Measurements from ENCODE around the gene IL20RA. TPM values are rescaled to one million over a fixed set of nuclear protein-coding genes. Genes with fewer than 3 reads are reported as not detected.

The IL20RA gene
- total and polyA plus RNA-seq, 2 donors (not counting 3 experiments of a cell fraction or from before 2014, with no cell fraction given): not detected

- POLR2A ChIA-PET: no interaction called here
- CTCF ChIA-PET: no interaction called here
- DNase-seq (ENCODE audit: low read depth, low spot score) (no peak), FAIRE-seq (no peak)
- dilution Hi-C loops (cut with MboI; ENCODE audit: extremely low pct_ligation_motif_present, low sequenced_read_pairs): no loop called here
- H3K79me2 ChIP-seq (ENCODE audit: control insufficient read depth, insufficient read depth, low read length): no peaks in the 10 kb centered on the region
- no peaks in the 10 kb centered on the region for H3K9me3 ChIP-seq (replicated peaks; ENCODE audit: control insufficient read depth, insufficient read depth, low read length)
- H3K4me2 ChIP-seq (ENCODE audit: insufficient read depth, low read length): no peak overlapping the region
- no peaks in the 10 kb centered on the region for H4K20me1 ChIP-seq (replicated peaks; ENCODE audit: control insufficient read depth, extremely low read depth, insufficient read depth, low read length)
- no peaks in the 10 kb centered on the region for H3K9me1 ChIP-seq (replicated peaks; ENCODE audit: control insufficient read depth, extremely low read depth, insufficient read depth, low read length)
- H3K4me3 ChIP-seq (replicated peaks in 1 of 3; ENCODE audit: insufficient read depth in 1 of 3, low read depth in 1 of 3, low read length in 3 of 3): no peak overlapping the region
- no peaks in the 10 kb centered on the region for H3K36me3 ChIP-seq (ENCODE audit: control insufficient read depth in 2 of 2, extremely low read depth in 1 of 2, insufficient read depth in 2 of 2, low read length in 2 of 2)
- H3K27me3 ChIP-seq (ENCODE audit: control insufficient read depth in 2 of 2, insufficient read depth in 2 of 2, low read length in 2 of 2): peaks cover 1 to 6% of the 10 kb centered on the region in 2 experiments
- no peaks in the 10 kb centered on the region for H3K4me1 ChIP-seq (ENCODE audit: control insufficient read depth, extremely low read depth, insufficient read depth, low read length)
- no TSS peak for BruUV-seq (replicated peaks)
- intact Hi-C loops (cut with micrococcal nuclease): no loop called here
- no peak overlapping the region for H3K9ac ChIP-seq (replicated peaks; ENCODE audit: extremely low read depth, insufficient read depth, low read length)
- H2AFZ ChIP-seq (ENCODE audit: low read depth, low read length): no peak overlapping the region
- H3K27ac ChIP-seq (ENCODE audit: insufficient read depth, low read depth, low read length): no peak overlapping the region
- no peak for TF ChIP-seq GATA2 (IDR thresholded peaks at IDR 0.05; ENCODE audit: insufficient read depth, insufficient read length, low read depth, low read length)
- no peak for TF ChIP-seq POLR2A (IDR thresholded peaks at IDR 0.05; ENCODE audit: low read depth, low read length)
- TF ChIP-seq CTCF (IDR thresholded peaks at IDR 0.05; ENCODE audit: extremely low read depth in 1 of 2, insufficient read depth in 1 of 2, low read depth in 1 of 2, low read length in 2 of 2): no peak
- TF ChIP-seq POLR2AphosphoS5 (IDR thresholded peaks at IDR 0.05; ENCODE audit: insufficient read depth, low read depth, low read length): no peak
- no peak for TF ChIP-seq JUN (IDR thresholded peaks at IDR 0.05; ENCODE audit: borderline replicate concordance, insufficient read depth, insufficient read length, low read depth)
- TF ChIP-seq MYC (IDR thresholded peaks at IDR 0.05; ENCODE audit: low read depth, low read length): no peak
- no peak for TF ChIP-seq FOS (IDR thresholded peaks at IDR 0.05; ENCODE audit: borderline replicate concordance, insufficient read depth, low read length)
- no peak for TF ChIP-seq EZH2 (IDR thresholded peaks at IDR 0.05; ENCODE audit: borderline replicate concordance, low read depth, low read length, severe bottlenecking)
- TF ChIP-seq MAX (IDR thresholded peaks at IDR 0.05; ENCODE audit: insufficient read depth, insufficient read length): no peak
These were observed 36.6 kb downstream of the IL20RA start for GRCh38 chr6:137008204-137008603.

Data from endothelial cell of umbilical vein (primary cell).